Kidney (tissue), 14 donors: ENCODE measurements around the gene APP. TPM values are rescaled to one million over a fixed set of nuclear protein-coding genes. Genes with fewer than 3 reads are reported as not detected.

Experiments
- DNase-seq, 5 donors: peaks; one replicate each; pipeline ENCODE4 v3.0.0-alpha.2; 2013 to 2020
- FAIRE-seq: peaks from 2 replicates; lab custom pipeline; 2012; peaks lifted over from hg19 to GRCh38; lab: Jason Lieb, UNC
- H3K27ac ChIP-seq, 2 donors: one replicate each; pipeline ENCODE4 v1.7.0; 2013; ENCODE audit warnings: low read depth in 2 of 2, low read length in 2 of 2, inconsistent platforms in 1 of 2
- H3K27me3 ChIP-seq: one replicate; pipeline ENCODE4 v1.7.1; 2013; ENCODE audit warnings: low read length, inconsistent platforms; ENCODE audit not compliant: control insufficient read depth, insufficient read depth
- H3K36me3 ChIP-seq, 3 donors: one replicate each; pipeline versions ENCODE4 v1.7.0 to v1.7.1; 2013; ENCODE audit warnings: low read length in 3 of 3, control low read depth in 1 of 3, inconsistent platforms in 1 of 3; ENCODE audit not compliant: insufficient read depth in 3 of 3, control insufficient read depth in 2 of 3
- H3K4me1 ChIP-seq, 3 donors: one replicate each; pipeline versions ENCODE4 v1.7.0 to v1.7.1; 2013; ENCODE audit warnings: low read length in 3 of 3, inconsistent platforms in 1 of 3, low read depth in 1 of 3; ENCODE audit not compliant: control insufficient read depth in 2 of 3, insufficient read depth in 2 of 3
- H3K4me3 ChIP-seq, 3 donors: one replicate each; pipeline versions ENCODE4 v1.7.0 to v1.8.1; 2013; ENCODE audit warnings: low read length in 3 of 3, control low read depth in 1 of 3, inconsistent platforms in 1 of 3
- H3K9ac ChIP-seq, 3 donors: one replicate each; pipeline versions ENCODE4 v1.7.0 to v1.7.1; 2013; ENCODE audit warnings: low read length in 3 of 3, control low read depth in 1 of 3, inconsistent platforms in 1 of 3
- H3K9me3 ChIP-seq, 3 donors: one replicate each; pipeline versions ENCODE4 v1.7.0 to v1.7.1; 2013; ENCODE audit warnings: low read length in 3 of 3, control low read depth in 1 of 3, inconsistent platforms in 1 of 3; ENCODE audit not compliant: control insufficient read depth in 2 of 3, insufficient read depth in 1 of 3
- intact Hi-C: fragments of 100-400 bp; cut with DNase I; formaldehyde crosslinking; loops from one replicate; pipeline ENCODE4 v1.11.1; 2022
- polyA plus RNA-seq: library from polyadenylated mRNA; stranded (reverse); fragments of 350-450 nt; fragmentation: Illumina TruSeq; extraction: RNeasy Lipid Tissue Mini Kit (QIAGEN cat#74804); gene quantifications from one replicate; pipeline ENCODE4 v1.2.3, GENCODE V29; 2014; ENCODE audit warnings: low read depth, low replicate concordance; ENCODE audit not compliant: insufficient read depth
- total RNA-seq: library from RNA; stranded (reverse); fragmentation: NEBNext Ultra II Directional; extraction: Animal tissue kit (Norgen Biotek cat#: 25700); gene quantifications from one replicate; pipeline ENCODE4 v1.2.1, GENCODE V29; 2021
- TF ChIP-seq, protein P1 (sequence below): IDR thresholded peaks from 3 replicates; pipeline ENCODE4 v1.5.1; 2012; ENCODE audit warnings: mild to moderate bottlenecking, moderate library complexity, borderline replicate concordance; ENCODE audit not compliant: insufficient read depth; ENCODE audit errors: extremely low read depth
- donor health status: control.
- donor health status: control.
- donor health status: control.
- donor health status: control.
- donor health status: control.
- donor health status: DM: yes; HTN: yes; CAD: no.
- donor health status: Normal renal cell carcinoma (clear cell type).

APP gene
- total and polyA plus RNA-seq, 2 donors from 2014 or later, result 472 to 1,303 TPM

DNA sequence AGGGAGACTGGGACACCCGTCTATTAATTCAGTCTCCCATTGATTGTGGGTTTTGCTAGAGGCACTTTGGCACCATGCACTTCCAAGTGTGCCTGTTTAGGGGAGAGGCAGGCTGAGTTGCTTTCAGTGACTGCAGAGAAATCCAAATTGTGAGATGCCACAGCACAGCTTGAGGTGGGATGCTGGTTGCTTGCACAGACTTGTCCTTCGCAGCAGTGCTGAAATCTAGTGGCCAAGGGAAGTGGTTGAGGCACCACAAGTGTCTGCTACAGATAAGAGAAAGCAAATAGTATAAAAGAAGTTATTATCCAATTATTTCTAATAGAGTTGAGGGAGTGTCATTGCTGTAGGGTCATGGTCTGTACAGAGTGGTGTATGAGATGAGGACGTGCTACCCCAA is 40.0 kb upstream of the APP start:
- Histone ChIP-seq H3K36me3 (no peaks in the 10 kb centered on the region), H3K4me1 (no peaks in the 10 kb centered on the region), H3K9ac (no peak overlapping the region), H3K9me3 (no peaks in the 10 kb centered on the region), H3K4me3 (no peak overlapping the region), H3K27ac (no peak overlapping the region), H3K27me3 (no peaks in the 10 kb centered on the region)
- TF ChIP-seq, protein P1, sequence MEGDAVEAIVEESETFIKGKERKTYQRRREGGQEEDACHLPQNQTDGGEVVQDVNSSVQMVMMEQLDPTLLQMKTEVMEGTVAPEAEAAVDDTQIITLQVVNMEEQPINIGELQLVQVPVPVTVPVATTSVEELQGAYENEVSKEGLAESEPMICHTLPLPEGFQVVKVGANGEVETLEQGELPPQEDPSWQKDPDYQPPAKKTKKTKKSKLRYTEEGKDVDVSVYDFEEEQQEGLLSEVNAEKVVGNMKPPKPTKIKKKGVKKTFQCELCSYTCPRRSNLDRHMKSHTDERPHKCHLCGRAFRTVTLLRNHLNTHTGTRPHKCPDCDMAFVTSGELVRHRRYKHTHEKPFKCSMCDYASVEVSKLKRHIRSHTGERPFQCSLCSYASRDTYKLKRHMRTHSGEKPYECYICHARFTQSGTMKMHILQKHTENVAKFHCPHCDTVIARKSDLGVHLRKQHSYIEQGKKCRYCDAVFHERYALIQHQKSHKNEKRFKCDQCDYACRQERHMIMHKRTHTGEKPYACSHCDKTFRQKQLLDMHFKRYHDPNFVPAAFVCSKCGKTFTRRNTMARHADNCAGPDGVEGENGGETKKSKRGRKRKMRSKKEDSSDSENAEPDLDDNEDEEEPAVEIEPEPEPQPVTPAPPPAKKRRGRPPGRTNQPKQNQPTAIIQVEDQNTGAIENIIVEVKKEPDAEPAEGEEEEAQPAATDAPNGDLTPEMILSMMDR, result no peak
- FAIRE-seq, result no peak
- no peak for DNase-seq
- intact Hi-C loops, result no loop called here

GRCh38 chr21:26207021-26207420 is 36.5 kb upstream of the APP start:
- intact Hi-C loops, result no loop called here
- Histone ChIP-seq H3K9me3 (no peaks in the 10 kb centered on the region), H3K27ac (no peak overlapping the region), H3K27me3 (no peaks in the 10 kb centered on the region), H3K9ac (no peak overlapping the region), H3K4me1 (no peaks in the 10 kb centered on the region), H3K36me3 (no peaks in the 10 kb centered on the region), H3K4me3 (no peak overlapping the region)
- DNase-seq, result no peak
- TF ChIP-seq, protein P1, result no peak
- FAIRE-seq, result no peak

DNA sequence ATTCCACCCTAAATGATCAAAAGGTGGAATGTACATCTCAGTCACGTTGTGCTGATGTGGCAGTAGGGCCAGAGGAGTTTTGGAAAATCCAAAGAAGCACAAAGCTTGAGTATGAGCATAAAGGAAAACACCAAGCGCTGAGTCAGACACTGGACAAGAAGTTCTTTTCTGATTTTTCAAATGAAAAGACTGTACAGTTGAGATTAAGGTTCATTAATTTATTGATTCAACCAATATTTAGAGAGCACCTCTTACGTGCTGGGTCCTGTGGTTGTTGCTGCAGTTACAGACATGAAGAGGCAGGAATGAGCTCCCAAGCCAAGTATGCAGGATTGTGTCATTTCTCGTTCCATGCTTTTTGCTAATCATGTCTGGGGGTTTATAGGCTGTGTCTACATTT is 28.9 kb upstream of the APP start:
- no peaks in the 10 kb centered on the region for H3K27me3 ChIP-seq
- intact Hi-C loops, result no loop called here
- H3K4me1 ChIP-seq, result no peaks in the 10 kb centered on the region
- no peak overlapping the region for H3K4me3 ChIP-seq
- H3K27ac ChIP-seq, result no peak overlapping the region
- FAIRE-seq (no peak), DNase-seq (no peak)
- H3K9ac ChIP-seq, result no peak overlapping the region
- no peaks in the 10 kb centered on the region for H3K36me3 ChIP-seq
- TF ChIP-seq, protein P1, result no peak
- no peaks in the 10 kb centered on the region for H3K9me3 ChIP-seq

GRCh38 chr21:26195708-26196107 is 25.1 kb upstream of the APP start:
- H3K9me3 ChIP-seq, result no peaks in the 10 kb centered on the region
- H3K36me3 ChIP-seq, result no peaks in the 10 kb centered on the region
- no peaks in the 10 kb centered on the region for H3K4me1 ChIP-seq
- FAIRE-seq (no peak), DNase-seq (no peak)
- TF ChIP-seq, protein P1, result no peak
- H3K9ac ChIP-seq, result no peak overlapping the region
- intact Hi-C loops, result no loop called here
- H3K4me3 ChIP-seq, result no peak overlapping the region
- H3K27me3 ChIP-seq, result no peaks in the 10 kb centered on the region
- H3K27ac ChIP-seq, result no peak overlapping the region
